AG20443 (cell line): Measurements from ENCODE around the gene REG1B.
"Not testable (repeated sequence)": the region's sequence is repeated elsewhere in the genome, so short reads cannot be mapped to it uniquely, and the experiment has no call there.

Experiments
- DNase-seq: peaks from one replicate; pipeline ENCODE4 v3.0.0; 2012; ENCODE audit warnings: low spot score, mixed read lengths

REG1B gene

DNA sequence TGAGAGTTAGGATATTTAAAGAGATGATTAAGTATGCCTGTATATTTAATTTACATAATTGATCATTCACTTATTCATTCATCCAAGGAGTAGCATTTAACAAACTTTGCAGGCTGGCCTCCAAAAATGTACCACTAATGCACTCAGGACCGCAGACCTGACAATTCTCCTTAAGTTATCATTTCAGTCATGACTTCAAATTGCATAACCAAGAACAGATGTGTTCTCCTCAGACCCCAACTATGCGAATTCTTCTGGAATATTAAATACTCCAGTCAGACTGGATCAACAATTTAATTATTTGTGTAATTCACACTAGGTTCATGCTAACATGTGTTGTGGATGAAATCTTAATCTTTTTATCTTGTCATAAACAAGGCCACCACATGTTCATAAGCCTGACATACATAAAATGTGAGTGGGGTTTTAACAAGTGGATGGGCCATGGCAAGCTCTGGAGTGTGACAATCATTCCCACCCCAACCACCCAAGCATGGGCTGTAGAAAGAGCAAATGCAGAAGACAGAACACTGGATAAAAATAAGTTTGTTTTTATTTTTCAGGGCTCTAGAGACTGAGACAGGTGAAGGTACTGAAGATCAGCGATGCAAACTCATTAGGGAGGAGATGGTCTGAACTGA, 3.2 kb downstream of the REG1B start:
- no peak for DNase-seq

DNA sequence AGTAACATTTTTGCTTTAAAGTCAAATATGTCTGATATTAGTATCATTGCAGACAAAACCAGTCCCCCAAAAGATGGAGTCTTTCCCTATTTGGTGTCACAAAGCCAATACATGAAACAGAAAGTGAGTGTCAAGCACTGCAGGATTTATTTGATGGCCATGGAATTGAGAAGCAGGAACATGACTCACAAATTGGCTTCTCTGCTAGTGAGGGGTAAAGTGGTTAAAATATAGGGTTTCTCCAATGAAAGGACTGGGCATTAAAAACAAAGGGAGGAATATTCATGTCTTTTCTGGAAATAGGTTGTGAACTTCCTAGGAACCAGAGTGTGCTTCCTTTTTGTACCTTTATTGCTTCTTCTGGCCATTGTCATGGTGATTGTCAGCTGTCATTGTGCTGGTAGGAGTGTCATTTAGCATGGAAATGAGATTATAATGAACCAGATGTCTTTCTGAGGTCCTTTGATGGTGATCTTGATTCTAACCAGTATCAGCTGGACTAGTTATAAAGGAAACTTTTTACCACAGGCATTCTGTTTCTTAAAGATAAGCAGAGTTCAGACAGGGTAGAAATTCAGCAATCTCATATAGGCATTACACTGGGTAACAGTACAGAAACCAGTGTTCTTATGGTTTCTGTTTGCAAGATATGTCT, 4.1 kb downstream of the REG1B start:
- no peak for DNase-seq

DNA sequence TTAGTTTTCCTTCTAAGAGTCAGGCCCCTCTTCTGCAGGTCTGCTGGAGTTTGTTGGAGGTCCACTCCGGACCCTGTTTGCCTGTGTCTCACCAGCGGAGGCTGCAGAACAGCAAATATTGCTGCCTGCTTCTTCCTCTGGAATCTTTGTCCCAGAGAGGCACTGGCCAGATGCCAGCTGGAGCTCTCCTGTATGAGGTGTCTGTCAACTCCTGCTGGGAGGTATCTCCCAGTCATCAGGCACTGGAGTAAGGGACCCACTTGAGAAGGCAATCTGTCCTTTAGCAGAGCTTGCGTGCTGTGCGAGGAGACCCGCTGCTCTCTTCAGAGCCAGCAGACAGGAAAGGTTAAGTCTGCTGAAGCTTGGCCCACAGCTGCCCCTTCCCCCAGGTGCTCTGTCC, 4.8 kb downstream of the REG1B start:
- no peak for DNase-seq

DNA sequence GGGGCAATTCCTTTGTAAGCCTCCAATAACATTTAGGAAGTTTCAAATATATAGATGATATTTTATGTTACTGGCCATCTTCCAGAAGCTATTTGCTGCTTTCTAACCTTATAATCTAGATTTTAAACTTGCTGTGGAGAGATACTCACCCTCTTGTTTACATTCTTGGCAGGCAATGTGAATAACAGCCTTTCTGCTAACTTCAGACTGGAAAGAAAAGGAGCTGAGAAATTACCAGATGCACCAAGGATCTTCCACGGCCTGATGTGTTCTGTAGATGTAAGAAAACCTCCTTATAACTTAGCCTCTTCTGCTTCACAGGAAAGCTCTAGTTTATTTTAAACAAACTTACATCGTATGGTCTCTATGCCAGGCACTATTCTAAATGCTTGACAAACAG, 16.7 kb downstream of the REG1B start:
- no peak for DNase-seq

DNA sequence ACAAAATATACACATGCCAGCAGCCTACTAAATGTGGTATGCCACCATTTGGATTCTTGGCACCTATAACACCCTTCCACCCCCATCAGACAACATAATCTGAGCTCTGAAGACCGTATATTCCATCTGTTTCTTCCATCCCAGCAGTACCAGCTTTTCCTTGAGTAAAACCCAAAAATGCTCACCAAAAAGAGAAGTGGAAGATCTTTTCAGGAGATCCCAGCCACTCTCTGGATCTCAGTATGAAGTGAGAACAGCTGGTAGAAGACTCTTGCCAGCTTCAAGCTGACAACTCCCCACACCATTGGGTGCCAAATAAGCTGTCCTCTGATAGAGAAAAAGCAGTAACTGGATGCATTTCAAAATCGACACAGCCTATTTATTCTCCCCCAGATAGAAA, 22.6 kb downstream of the REG1B start:
- DNase-seq: no peak

DNA sequence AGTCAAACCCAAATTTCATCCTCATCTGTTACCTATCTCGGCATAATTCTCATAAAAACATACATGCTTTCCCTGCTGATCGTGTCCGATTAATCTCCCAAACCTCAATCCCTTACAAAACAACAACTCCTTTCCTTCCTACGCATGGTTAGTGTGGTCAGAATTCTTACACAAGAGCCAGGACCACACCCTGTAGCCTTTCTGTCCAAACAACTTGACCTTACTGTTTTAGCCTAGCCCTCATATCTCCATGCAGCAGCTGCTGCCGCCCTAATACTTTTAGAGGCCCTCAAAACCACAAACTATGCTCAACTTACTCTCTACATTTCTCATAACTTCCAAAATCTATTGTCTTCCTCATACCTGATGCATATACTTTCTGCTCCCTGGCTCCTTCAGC, 33.0 kb downstream of the REG1B start:
- not testable (repeated sequence) for DNase-seq

DNA sequence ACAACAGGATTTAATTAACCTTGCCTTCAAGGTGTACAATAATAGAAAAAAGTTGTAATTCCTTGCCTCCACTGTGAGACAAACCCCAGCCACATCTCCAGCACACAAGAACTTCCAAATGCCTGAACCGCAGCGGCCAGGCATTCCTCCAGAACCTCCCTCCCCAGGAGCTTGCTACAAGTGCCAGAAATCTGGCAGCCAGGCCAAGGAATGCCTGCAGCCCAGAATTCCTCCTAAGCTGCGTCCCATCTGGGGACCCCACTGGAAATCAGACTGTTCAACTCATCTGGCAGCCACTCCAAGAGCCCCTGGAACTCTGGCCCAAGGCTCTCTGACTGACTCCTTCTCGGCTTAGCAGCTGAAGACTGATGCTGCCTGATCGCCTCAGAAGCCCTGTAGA, 34.3 kb downstream of the REG1B start:
- DNase-seq: not testable (repeated sequence)

DNA sequence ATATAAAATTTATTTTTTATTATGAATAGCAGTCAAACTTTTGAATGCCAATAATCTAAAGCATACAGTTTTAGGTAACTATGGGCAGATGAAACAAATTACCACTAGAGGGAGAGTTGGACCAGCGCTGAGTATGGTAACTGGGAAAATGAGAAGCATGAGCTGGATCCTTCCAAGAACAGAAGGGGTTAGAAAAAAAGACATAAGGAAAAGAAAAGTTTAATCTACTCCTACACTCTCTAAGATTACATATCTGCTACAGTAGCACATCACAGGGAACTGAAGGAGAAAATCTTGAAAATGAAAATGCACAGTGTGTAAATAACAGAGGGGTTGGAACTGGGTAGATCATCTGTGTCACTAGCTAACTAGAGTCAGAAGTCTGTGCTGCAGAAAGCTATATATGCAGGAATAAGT, 46.8 kb downstream of the REG1B start:
- DNase-seq: no peak

DNA sequence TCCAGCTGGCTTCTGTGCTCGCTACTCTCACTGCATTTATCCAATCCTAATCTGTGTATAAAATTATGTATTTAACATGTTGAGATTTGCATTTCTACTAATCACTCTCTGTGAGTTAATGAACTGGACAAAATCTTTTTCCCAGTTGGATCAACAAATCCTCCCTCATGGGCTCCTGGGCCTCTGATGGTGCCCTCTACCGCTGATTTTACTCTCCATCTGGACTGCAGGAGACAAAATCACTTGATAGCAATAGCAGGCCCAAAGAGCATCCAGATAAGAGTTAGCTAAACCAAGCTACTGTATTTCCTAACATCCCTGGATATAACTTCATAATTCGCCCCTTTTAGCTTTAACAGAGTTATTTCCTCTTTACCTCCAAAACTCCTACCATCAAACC, 47.8 kb downstream of the REG1B start:
- no peak for DNase-seq
